GM23338 (cell line): ENCODE data around the gene C5orf22. TPM values are rescaled to one million over a fixed set of nuclear protein-coding genes. Genes with fewer than 3 reads are reported as not detected.

ENCODE experiments used
- ATAC-seq: fragments of 200-7000 bp; cut with Tn5 transposase; 3 replicates; pipeline ENCODE4 v1.9.1; 2020
- DNase-seq: peaks from one replicate; pipeline ENCODE4 v3.0.0-alpha.2; 2015; ENCODE audit warnings: low spot score
- H2AFZ ChIP-seq: fragments of 200-600 bp; sonication (generic); 2 replicates; pipeline ENCODE4 v1.8.0; 2016; ENCODE audit warnings: antibody characterized with exemption, mild to moderate bottlenecking, moderate library complexity
- H3F3A ChIP-seq: fragments of 200-600 bp; sonication (generic); replicated peaks from 2 replicates; pipeline ENCODE4 v1.8.0; 2017; ENCODE audit warnings: antibody characterized with exemption, mixed run types, low read depth
- H3K27ac ChIP-seq: fragments of 200-600 bp; sonication (generic); 2 replicates; pipeline ENCODE4 v1.6.1; 2016; ENCODE audit warnings: low read depth
- H3K27me3 ChIP-seq: fragments of 200-600 bp; sonication (generic); 2 replicates; pipeline ENCODE4 v1.8.0; 2016; ENCODE audit warnings: mild to moderate bottlenecking, mixed run types, moderate library complexity; ENCODE audit not compliant: insufficient read depth
- H3K36me3 ChIP-seq: fragments of 200-600 bp; sonication (generic); 2 replicates; pipeline ENCODE4 v1.8.0; 2016; ENCODE audit warnings: mild to moderate bottlenecking; ENCODE audit not compliant: insufficient read depth
- H3K4me1 ChIP-seq: fragments of 200-600 bp; sonication (generic); 2 replicates; pipeline ENCODE4 v1.8.0; 2016; ENCODE audit warnings: mild to moderate bottlenecking, moderate library complexity; ENCODE audit not compliant: insufficient read depth
- H3K4me2 ChIP-seq: fragments of 200-600 bp; sonication (generic); 2 replicates; pipeline ENCODE4 v1.7.1; 2017; ENCODE audit warnings: mixed run types
- H3K4me3 ChIP-seq: fragments of 200-600 bp; sonication (generic); 2 replicates; pipeline ENCODE4 v1.6.1; 2016; ENCODE audit warnings: mixed run types
- H3K79me2 ChIP-seq: fragments of 200-600 bp; sonication (generic); replicated peaks from 2 replicates; pipeline ENCODE4 v1.8.0; 2017; ENCODE audit warnings: mild to moderate bottlenecking; ENCODE audit not compliant: insufficient read depth
- H3K9me2 ChIP-seq: fragments of 200-600 bp; sonication (generic); 2 replicates; pipeline ENCODE4 v1.8.0; 2017; ENCODE audit not compliant: insufficient read depth
- H4K20me1 ChIP-seq: fragments of 200-600 bp; sonication (generic); replicated peaks from 2 replicates; pipeline ENCODE4 v1.8.0; 2017; ENCODE audit warnings: mild to moderate bottlenecking; ENCODE audit not compliant: insufficient read depth
- H3K27ac Mint-ChIP-seq: 2 replicates; pipeline ENCODE4 v1.8.0; 2020; ENCODE audit warnings: inconsistent platforms, mild to moderate bottlenecking, moderate library complexity, mixed read lengths
- H3K27me3 Mint-ChIP-seq: 3 replicates; pipeline ENCODE4 v1.8.0; 2022; ENCODE audit warnings: low read depth, mild to moderate bottlenecking, moderate library complexity, mixed read lengths, inconsistent platforms; ENCODE audit not compliant: insufficient read depth, poor library complexity
- H3K36me3 Mint-ChIP-seq: 3 replicates; pipeline ENCODE4 v1.8.0; 2021; ENCODE audit warnings: low read depth, mild to moderate bottlenecking, inconsistent platforms, moderate library complexity, mixed read lengths
- H3K4me1 Mint-ChIP-seq: 3 replicates; pipeline ENCODE4 v1.8.0; 2020; ENCODE audit warnings: mild to moderate bottlenecking, inconsistent platforms, mixed read lengths
- H3K4me3 Mint-ChIP-seq: 3 replicates; pipeline ENCODE4 v1.8.0; 2021; ENCODE audit warnings: moderate library complexity, mild to moderate bottlenecking, inconsistent platforms, mixed read lengths
- H3K9me3 Mint-ChIP-seq: 3 replicates; pipeline ENCODE4 v1.8.0; 2020; ENCODE audit warnings: moderate library complexity, mild to moderate bottlenecking, inconsistent platforms, mixed read lengths
- CREB1 ChIP-seq: fragments of 250-450 bp; sonication (Bioruptor Pico); IDR thresholded peaks from 2 replicates; pipeline ENCODE4 v1.5.0; 2020; ENCODE audit warnings: low read depth, mild to moderate bottlenecking, moderate library complexity
- EZH2 ChIP-seq: fragments of 200-600 bp; sonication (generic); IDR thresholded peaks from one replicate; pipeline ENCODE4 v1.8.0; 2017; ENCODE audit warnings: antibody characterized with exemption, mild to moderate bottlenecking, low read depth; ENCODE audit not compliant: unreplicated experiment
- EZH2phosphoT487 ChIP-seq: fragments of 200-600 bp; sonication (generic); IDR thresholded peaks from one replicate; pipeline ENCODE4 v1.8.1; 2018; ENCODE audit warnings: antibody characterized with exemption; ENCODE audit not compliant: unreplicated experiment
- JUNB ChIP-seq: IDR thresholded peaks from one replicate; pipeline ENCODE4 v1.6.1; 2016; ENCODE audit warnings: antibody characterized with exemption; ENCODE audit not compliant: unreplicated experiment
- NANOG ChIP-seq: IDR thresholded peaks from 2 replicates; pipeline ENCODE4 v1.6.1; 2016; ENCODE audit warnings: antibody characterized with exemption, borderline replicate concordance
- POLR2AphosphoS5 ChIP-seq: IDR thresholded peaks from 2 replicates; pipeline ENCODE4 v1.6.1; 2016; ENCODE audit warnings: antibody characterized with exemption, low read depth
- STAT1 ChIP-seq: IDR thresholded peaks from one replicate; pipeline ENCODE4 v1.6.1; 2016; ENCODE audit warnings: antibody characterized with exemption; ENCODE audit not compliant: unreplicated experiment
- ZNF114 ChIP-seq: fragments of 250-450 bp; sonication (Bioruptor Pico); IDR thresholded peaks from 2 replicates; pipeline ENCODE4 v1.5.0; 2020; ENCODE audit warnings: mild to moderate bottlenecking, moderate library complexity
- ZNF331 ChIP-seq: fragments of 250-450 bp; sonication (Bioruptor Pico); IDR thresholded peaks from 2 replicates; pipeline ENCODE4 v1.5.0; 2020; ENCODE audit warnings: low read depth, mild to moderate bottlenecking, moderate library complexity
- polyA plus RNA-seq: library from polyadenylated mRNA; unstranded; fragments of >200 nt; fragmentation: Nextera tagmentation; extraction: Ambion mirVana; gene quantifications from 2 replicates; pipeline ENCODE4 v1.2.1, GENCODE V29; 2016
- total RNA-seq: library from RNA; depleted of rRNA; stranded (reverse); fragments of >200 nt; shearing (Covaris generic); gene quantifications from 2 replicates; pipeline ENCODE4 v1.2.3, GENCODE V29; 2014
- TF ChIP-seq, protein P1 (sequence below), 2 experiments: fragments of 200-600 bp in 1 of 2; sonication (generic) in 1 of 2; conservative IDR thresholded peaks; 2 replicates each; pipeline versions ENCODE4 v1.5.1 to v1.6.1; 2016 to 2017; ENCODE audit warnings: antibody characterized with exemption in 2 of 2, low read depth in 2 of 2, mild to moderate bottlenecking in 2 of 2, moderate library complexity in 1 of 2
- TF ChIP-seq, protein P2 (sequence below): fragments of 250-450 bp; sonication (Bioruptor Pico); IDR thresholded peaks from 2 replicates; pipeline ENCODE4 v1.5.0; 2020; ENCODE audit warnings: mild to moderate bottlenecking, moderate library complexity
- TF ChIP-seq, protein P3 (sequence below): IDR thresholded peaks from 2 replicates; pipeline ENCODE4 v1.6.1; 2016; ENCODE audit warnings: antibody characterized with exemption
- TF ChIP-seq, protein P4 (sequence below): IDR thresholded peaks from one replicate; pipeline ENCODE4 v1.6.1; 2018; ENCODE audit warnings: antibody characterized with exemption; ENCODE audit not compliant: unreplicated experiment

C5orf22 gene
- total and polyA plus RNA-seq, 2 experiments from 2014 or later: 13.6 to 30.9 TPM

DNA sequence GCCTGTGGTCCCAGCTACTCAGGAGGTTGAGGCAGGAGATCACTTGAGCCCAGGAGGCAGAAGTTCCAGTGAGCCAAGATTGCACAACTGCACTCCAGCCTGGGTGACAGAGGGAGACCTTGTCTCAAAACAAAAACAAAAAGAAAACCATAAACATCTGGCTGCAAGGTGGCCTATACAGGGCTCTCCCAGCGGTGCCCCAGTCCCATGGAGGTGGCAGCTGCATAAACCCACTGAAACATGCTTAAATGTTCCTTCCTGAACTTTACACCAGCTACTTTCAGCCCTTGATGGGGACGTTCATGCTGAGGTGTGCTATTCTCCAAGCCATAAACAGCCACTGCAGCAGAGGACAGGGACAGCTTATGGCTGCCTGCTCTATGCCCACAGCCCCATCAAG, 35.8 kb upstream of the C5orf22 start (continued):
- TF ChIP-seq, protein P1, sequence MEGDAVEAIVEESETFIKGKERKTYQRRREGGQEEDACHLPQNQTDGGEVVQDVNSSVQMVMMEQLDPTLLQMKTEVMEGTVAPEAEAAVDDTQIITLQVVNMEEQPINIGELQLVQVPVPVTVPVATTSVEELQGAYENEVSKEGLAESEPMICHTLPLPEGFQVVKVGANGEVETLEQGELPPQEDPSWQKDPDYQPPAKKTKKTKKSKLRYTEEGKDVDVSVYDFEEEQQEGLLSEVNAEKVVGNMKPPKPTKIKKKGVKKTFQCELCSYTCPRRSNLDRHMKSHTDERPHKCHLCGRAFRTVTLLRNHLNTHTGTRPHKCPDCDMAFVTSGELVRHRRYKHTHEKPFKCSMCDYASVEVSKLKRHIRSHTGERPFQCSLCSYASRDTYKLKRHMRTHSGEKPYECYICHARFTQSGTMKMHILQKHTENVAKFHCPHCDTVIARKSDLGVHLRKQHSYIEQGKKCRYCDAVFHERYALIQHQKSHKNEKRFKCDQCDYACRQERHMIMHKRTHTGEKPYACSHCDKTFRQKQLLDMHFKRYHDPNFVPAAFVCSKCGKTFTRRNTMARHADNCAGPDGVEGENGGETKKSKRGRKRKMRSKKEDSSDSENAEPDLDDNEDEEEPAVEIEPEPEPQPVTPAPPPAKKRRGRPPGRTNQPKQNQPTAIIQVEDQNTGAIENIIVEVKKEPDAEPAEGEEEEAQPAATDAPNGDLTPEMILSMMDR (conservative IDR thresholded peaks at IDR 0.05; ENCODE audit: low read depth in 2 of 2): no peak

DNA sequence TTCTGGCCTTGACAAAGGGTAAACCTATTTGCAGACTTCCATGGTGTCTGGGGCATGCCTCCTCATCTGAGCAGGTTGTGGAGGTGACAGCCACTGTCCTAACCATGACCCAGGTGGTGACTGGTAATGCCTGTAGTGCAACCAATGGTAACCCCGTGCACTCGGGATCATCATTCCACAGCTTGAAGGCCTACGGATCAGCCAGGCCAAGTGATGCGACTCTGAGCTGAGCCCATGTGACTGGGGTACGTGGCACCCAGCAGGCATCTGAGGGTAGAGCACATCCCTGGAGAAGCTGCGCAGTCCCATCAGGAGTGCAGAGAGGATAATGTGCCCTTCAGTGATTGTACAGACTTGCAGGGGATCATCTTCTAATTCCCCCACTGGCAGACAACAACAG, 35.2 kb upstream of the C5orf22 start:
- no peaks in the 10 kb centered on the region; the same call in 1 of the 2 replicates for H4K20me1 ChIP-seq
- no peaks in the 10 kb centered on the region for H3F3A ChIP-seq
- peaks cover 87% of the 10 kb centered on the region for H3K36me3 Mint-ChIP-seq
- H3K27ac ChIP-seq: no peak overlapping the region
- no peaks in the 10 kb centered on the region for H3K27me3 ChIP-seq
- H3K36me3 ChIP-seq: peaks cover 22% of the 10 kb centered on the region
- H2AFZ ChIP-seq: no peak overlapping the region
- H3K4me3 ChIP-seq: no peak overlapping the region
- H3K27me3 Mint-ChIP-seq: no peaks in the 10 kb centered on the region
- peaks cover 21% of the 10 kb centered on the region for H3K4me1 Mint-ChIP-seq
- no peak overlapping the region for H3K4me3 Mint-ChIP-seq
- H3K4me1 ChIP-seq: peaks cover 11% of the 10 kb centered on the region
- H3K4me2 ChIP-seq: no peak overlapping the region
- H3K79me2 ChIP-seq: no peaks in the 10 kb centered on the region
- no peaks in the 10 kb centered on the region for H3K9me2 ChIP-seq
- no peak overlapping the region for H3K27ac Mint-ChIP-seq
- H3K9me3 Mint-ChIP-seq: no peaks in the 10 kb centered on the region
- ATAC-seq: no peak
- no peak for DNase-seq
- TF ChIP-seq EZH2phosphoT487: no peak
- TF ChIP-seq, protein P2, sequence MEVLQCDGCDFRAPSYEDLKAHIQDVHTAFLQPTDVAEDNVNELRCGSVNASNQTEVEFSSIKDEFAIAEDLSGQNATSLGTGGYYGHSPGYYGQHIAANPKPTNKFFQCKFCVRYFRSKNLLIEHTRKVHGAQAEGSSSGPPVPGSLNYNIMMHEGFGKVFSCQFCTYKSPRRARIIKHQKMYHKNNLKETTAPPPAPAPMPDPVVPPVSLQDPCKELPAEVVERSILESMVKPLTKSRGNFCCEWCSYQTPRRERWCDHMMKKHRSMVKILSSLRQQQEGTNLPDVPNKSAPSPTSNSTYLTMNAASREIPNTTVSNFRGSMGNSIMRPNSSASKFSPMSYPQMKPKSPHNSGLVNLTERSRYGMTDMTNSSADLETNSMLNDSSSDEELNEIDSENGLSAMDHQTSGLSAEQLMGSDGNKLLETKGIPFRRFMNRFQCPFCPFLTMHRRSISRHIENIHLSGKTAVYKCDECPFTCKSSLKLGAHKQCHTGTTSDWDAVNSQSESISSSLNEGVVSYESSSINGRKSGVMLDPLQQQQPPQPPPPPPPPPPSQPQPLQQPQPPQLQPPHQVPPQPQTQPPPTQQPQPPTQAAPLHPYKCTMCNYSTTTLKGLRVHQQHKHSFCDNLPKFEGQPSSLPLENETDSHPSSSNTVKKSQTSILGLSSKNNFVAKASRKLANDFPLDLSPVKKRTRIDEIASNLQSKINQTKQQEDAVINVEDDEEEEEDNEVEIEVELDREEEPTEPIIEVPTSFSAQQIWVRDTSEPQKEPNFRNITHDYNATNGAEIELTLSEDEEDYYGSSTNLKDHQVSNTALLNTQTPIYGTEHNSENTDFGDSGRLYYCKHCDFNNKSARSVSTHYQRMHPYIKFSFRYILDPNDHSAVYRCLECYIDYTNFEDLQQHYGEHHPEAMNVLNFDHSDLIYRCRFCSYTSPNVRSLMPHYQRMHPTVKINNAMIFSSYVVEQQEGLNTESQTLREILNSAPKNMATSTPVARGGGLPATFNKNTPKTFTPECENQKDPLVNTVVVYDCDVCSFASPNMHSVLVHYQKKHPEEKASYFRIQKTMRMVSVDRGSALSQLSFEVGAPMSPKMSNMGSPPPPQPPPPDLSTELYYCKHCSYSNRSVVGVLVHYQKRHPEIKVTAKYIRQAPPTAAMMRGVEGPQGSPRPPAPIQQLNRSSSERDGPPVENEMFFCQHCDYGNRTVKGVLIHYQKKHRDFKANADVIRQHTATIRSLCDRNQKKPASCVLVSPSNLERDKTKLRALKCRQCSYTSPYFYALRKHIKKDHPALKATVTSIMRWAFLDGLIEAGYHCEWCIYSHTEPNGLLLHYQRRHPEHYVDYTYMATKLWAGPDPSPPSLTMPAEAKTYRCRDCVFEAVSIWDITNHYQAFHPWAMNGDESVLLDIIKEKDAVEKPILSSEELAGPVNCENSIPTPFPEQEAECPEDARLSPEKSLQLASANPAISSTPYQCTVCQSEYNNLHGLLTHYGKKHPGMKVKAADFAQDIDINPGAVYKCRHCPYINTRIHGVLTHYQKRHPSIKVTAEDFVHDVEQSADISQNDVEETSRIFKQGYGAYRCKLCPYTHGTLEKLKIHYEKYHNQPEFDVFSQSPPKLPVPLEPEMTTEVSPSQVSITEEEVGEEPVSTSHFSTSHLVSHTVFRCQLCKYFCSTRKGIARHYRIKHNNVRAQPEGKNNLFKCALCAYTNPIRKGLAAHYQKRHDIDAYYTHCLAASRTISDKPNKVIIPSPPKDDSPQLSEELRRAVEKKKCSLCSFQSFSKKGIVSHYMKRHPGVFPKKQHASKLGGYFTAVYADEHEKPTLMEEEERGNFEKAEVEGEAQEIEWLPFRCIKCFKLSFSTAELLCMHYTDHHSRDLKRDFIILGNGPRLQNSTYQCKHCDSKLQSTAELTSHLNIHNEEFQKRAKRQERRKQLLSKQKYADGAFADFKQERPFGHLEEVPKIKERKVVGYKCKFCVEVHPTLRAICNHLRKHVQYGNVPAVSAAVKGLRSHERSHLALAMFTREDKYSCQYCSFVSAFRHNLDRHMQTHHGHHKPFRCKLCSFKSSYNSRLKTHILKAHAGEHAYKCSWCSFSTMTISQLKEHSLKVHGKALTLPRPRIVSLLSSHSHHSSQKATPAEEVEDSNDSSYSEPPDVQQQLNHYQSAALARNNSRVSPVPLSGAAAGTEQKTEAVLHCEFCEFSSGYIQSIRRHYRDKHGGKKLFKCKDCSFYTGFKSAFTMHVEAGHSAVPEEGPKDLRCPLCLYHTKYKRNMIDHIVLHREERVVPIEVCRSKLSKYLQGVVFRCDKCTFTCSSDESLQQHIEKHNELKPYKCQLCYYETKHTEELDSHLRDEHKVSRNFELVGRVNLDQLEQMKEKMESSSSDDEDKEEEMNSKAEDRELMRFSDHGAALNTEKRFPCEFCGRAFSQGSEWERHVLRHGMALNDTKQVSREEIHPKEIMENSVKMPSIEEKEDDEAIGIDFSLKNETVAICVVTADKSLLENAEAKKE: no peak
- TF ChIP-seq EZH2: no peak
- no peak for TF ChIP-seq POLR2AphosphoS5
- TF ChIP-seq, protein P3, sequence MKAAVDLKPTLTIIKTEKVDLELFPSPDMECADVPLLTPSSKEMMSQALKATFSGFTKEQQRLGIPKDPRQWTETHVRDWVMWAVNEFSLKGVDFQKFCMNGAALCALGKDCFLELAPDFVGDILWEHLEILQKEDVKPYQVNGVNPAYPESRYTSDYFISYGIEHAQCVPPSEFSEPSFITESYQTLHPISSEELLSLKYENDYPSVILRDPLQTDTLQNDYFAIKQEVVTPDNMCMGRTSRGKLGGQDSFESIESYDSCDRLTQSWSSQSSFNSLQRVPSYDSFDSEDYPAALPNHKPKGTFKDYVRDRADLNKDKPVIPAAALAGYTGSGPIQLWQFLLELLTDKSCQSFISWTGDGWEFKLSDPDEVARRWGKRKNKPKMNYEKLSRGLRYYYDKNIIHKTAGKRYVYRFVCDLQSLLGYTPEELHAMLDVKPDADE: no peak
- no peak for TF ChIP-seq STAT1
- no peak for TF ChIP-seq ZNF331
- no peak for TF ChIP-seq CREB1 (CRISPR knock-in tag)
- TF ChIP-seq, protein P4, sequence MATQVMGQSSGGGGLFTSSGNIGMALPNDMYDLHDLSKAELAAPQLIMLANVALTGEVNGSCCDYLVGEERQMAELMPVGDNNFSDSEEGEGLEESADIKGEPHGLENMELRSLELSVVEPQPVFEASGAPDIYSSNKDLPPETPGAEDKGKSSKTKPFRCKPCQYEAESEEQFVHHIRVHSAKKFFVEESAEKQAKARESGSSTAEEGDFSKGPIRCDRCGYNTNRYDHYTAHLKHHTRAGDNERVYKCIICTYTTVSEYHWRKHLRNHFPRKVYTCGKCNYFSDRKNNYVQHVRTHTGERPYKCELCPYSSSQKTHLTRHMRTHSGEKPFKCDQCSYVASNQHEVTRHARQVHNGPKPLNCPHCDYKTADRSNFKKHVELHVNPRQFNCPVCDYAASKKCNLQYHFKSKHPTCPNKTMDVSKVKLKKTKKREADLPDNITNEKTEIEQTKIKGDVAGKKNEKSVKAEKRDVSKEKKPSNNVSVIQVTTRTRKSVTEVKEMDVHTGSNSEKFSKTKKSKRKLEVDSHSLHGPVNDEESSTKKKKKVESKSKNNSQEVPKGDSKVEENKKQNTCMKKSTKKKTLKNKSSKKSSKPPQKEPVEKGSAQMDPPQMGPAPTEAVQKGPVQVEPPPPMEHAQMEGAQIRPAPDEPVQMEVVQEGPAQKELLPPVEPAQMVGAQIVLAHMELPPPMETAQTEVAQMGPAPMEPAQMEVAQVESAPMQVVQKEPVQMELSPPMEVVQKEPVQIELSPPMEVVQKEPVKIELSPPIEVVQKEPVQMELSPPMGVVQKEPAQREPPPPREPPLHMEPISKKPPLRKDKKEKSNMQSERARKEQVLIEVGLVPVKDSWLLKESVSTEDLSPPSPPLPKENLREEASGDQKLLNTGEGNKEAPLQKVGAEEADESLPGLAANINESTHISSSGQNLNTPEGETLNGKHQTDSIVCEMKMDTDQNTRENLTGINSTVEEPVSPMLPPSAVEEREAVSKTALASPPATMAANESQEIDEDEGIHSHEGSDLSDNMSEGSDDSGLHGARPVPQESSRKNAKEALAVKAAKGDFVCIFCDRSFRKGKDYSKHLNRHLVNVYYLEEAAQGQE: no peak
- no peak for TF ChIP-seq NANOG
- no peak for TF ChIP-seq JUNB
- TF ChIP-seq ZNF114: no peak
